Liver (tissue), 9 donors: ENCODE data around the gene ZNF292. TPM values are rescaled to one million over a fixed set of nuclear protein-coding genes. Genes with fewer than 3 reads are reported as not detected.

ENCODE experiments used
- DNase-seq: peaks from one replicate; pipeline ENCODE4 v3.0.0-alpha.2; 2017; ENCODE audit warnings: low spot score
- H3K27ac ChIP-seq, 2 donors: one replicate each; pipeline ENCODE4 v1.7.0; 2013; ENCODE audit warnings: inconsistent platforms in 2 of 2, low read length in 2 of 2, control low read depth in 1 of 2, low read depth in 1 of 2, mild to moderate bottlenecking in 1 of 2
- H3K27me3 ChIP-seq, 4 donors: one replicate each; pipeline versions ENCODE4 v1.6.1 to v1.7.0; 2013; ENCODE audit warnings: low read length in 3 of 4, inconsistent platforms in 1 of 4, mild to moderate bottlenecking in 1 of 4, moderate library complexity in 1 of 4; ENCODE audit not compliant: control insufficient read depth in 4 of 4, insufficient read depth in 4 of 4
- H3K36me3 ChIP-seq, 4 donors: one replicate each; pipeline versions ENCODE4 v1.6.1 to v1.7.0; 2013; ENCODE audit warnings: low read length in 3 of 4, mild to moderate bottlenecking in 3 of 4, low read depth in 1 of 4, moderate library complexity in 1 of 4; ENCODE audit not compliant: control insufficient read depth in 4 of 4, insufficient read depth in 3 of 4
- H3K4me1 ChIP-seq, 4 donors: one replicate each; pipeline versions ENCODE4 v1.6.1 to v1.7.0; 2013; ENCODE audit warnings: low read length in 3 of 4, mild to moderate bottlenecking in 3 of 4, moderate library complexity in 1 of 4; ENCODE audit not compliant: control insufficient read depth in 4 of 4, insufficient read depth in 4 of 4
- H3K4me3 ChIP-seq, 3 donors: one replicate each; pipeline versions ENCODE4 v1.6.1 to v1.7.0; 2013; ENCODE audit warnings: low read length in 3 of 3, control low read depth in 1 of 3, low read depth in 1 of 3, mild to moderate bottlenecking in 1 of 3
- H3K9ac ChIP-seq, 2 donors: one replicate each; pipeline ENCODE4 v1.7.0; 2013; ENCODE audit warnings: low read length in 2 of 2, mild to moderate bottlenecking in 2 of 2, moderate library complexity in 2 of 2, control low read depth in 1 of 2, low read depth in 1 of 2
- H3K9me3 ChIP-seq, 4 donors: one replicate each; pipeline versions ENCODE4 v1.6.1 to v1.7.0; 2013; ENCODE audit warnings: low read length in 3 of 4; ENCODE audit not compliant: control insufficient read depth in 4 of 4
- EGR1 ChIP-seq, 2 donors: IDR thresholded peaks; 2 replicates each; pipeline ENCODE4 v1.6.1; 2016 to 2018; ENCODE audit warnings: antibody characterized with exemption in 2 of 2, low read depth in 2 of 2
- FOXA1 ChIP-seq: IDR thresholded peaks from 2 replicates; pipeline ENCODE4 v1.6.1; 2016; ENCODE audit warnings: antibody characterized with exemption
- FOXA2 ChIP-seq: IDR thresholded peaks from 2 replicates; pipeline ENCODE4 v1.6.1; 2016; ENCODE audit warnings: antibody characterized with exemption
- GABPA ChIP-seq, 2 donors: IDR thresholded peaks in 1 of 2; conservative IDR thresholded peaks in 1 of 2; 2 replicates each; pipeline ENCODE4 v1.6.1; 2016; ENCODE audit warnings: antibody characterized with exemption in 2 of 2, mild to moderate bottlenecking in 1 of 2, moderate library complexity in 1 of 2
- HNF4A ChIP-seq, 2 donors: conservative IDR thresholded peaks; 2 replicates each; pipeline ENCODE4 v1.6.1; 2016; ENCODE audit warnings: antibody characterized with exemption in 2 of 2, mild to moderate bottlenecking in 2 of 2
- HNF4G ChIP-seq: IDR thresholded peaks from 2 replicates; pipeline ENCODE4 v1.6.1; 2016; ENCODE audit warnings: antibody characterized with exemption
- JUND ChIP-seq, 2 donors: IDR thresholded peaks; 2 replicates each; pipeline ENCODE4 v1.6.1; 2016; ENCODE audit warnings: antibody characterized with exemption in 2 of 2
- MAX ChIP-seq: IDR thresholded peaks from 2 replicates; pipeline ENCODE4 v1.6.1; 2016; ENCODE audit warnings: antibody characterized with exemption
- NR2F2 ChIP-seq: IDR thresholded peaks from 2 replicates; pipeline ENCODE4 v1.6.1; 2016; ENCODE audit warnings: antibody characterized with exemption
- RAD21 ChIP-seq, 2 donors: IDR thresholded peaks; 2 replicates each; pipeline ENCODE4 v1.6.1; 2016; ENCODE audit warnings: antibody characterized with exemption in 2 of 2, mild to moderate bottlenecking in 2 of 2
- REST ChIP-seq: IDR thresholded peaks from 2 replicates; pipeline ENCODE4 v1.6.1; 2016; ENCODE audit warnings: antibody characterized with exemption, mild to moderate bottlenecking
- RXRA ChIP-seq, 2 donors: IDR thresholded peaks; 2 replicates each; pipeline ENCODE4 v1.6.1; 2017 to 2018; ENCODE audit warnings: antibody characterized with exemption in 2 of 2, mild to moderate bottlenecking in 1 of 2
- SP1 ChIP-seq: IDR thresholded peaks from 2 replicates; pipeline ENCODE4 v1.6.1; 2018; ENCODE audit warnings: antibody characterized with exemption, mild to moderate bottlenecking
- TAF1 ChIP-seq: conservative IDR thresholded peaks from 2 replicates; pipeline ENCODE4 v1.6.1; 2016; ENCODE audit warnings: antibody characterized with exemption, mild to moderate bottlenecking
- YY1 ChIP-seq: IDR thresholded peaks from 2 replicates; pipeline ENCODE4 v1.6.1; 2016; ENCODE audit warnings: antibody characterized with exemption, mild to moderate bottlenecking
- WGBS: extraction: QIAGEN DNeasy Blood & Tissue Kit; methylation state at CpG from one replicate; pipeline ENCODE4 v1.1.7; 2013; 5-methylcytosine and 5-hydroxymethylcytosine counted together
- polyA plus RNA-seq, 2 donors: library from polyadenylated mRNA; stranded (reverse) in 1 of 2; unstranded in 1 of 2; fragments of 200-250 nt in 1 of 2; fragments of >200 nt in 1 of 2; fragmentation: Nextera tagmentation in 1 of 2; extraction: Ambion mirVana in 1 of 2; gene quantifications; one replicate each; pipeline versions ENCODE4 v1.2.1 to v1.2.3, GENCODE V29; 2013 to 2015
- total RNA-seq, 2 donors: library from RNA; depleted of rRNA; stranded (reverse); fragments of >200 nt; gene quantifications; one replicate each; pipeline ENCODE4 v1.2.3, GENCODE V29; 2014
- TF ChIP-seq, protein P1 (sequence below): fragments of 150-350 bp; IDR thresholded peaks from 2 replicates; pipeline ENCODE4 v1.5.1; 2017; ENCODE audit warnings: improper control_type of control experiment, low read depth, low read length; ENCODE audit not compliant: missing input control
- TF ChIP-seq, protein P2 (sequence below): IDR thresholded peaks from 2 replicates; pipeline ENCODE4 v1.6.1; 2016; ENCODE audit warnings: antibody characterized with exemption
- TF ChIP-seq, protein P3 (sequence below): IDR thresholded peaks from 2 replicates; pipeline ENCODE4 v1.6.1; 2016; ENCODE audit warnings: antibody characterized with exemption
- donor health status: healthy.
- donor health status: healthy.
- donor health status: healthy.
- donor health status: healthy.
- donor health status: healthy.

The ZNF292 gene
- total and polyA plus RNA-seq, 4 donors = 2.7 to 16.4 (median 12.5) TPM

DNA sequence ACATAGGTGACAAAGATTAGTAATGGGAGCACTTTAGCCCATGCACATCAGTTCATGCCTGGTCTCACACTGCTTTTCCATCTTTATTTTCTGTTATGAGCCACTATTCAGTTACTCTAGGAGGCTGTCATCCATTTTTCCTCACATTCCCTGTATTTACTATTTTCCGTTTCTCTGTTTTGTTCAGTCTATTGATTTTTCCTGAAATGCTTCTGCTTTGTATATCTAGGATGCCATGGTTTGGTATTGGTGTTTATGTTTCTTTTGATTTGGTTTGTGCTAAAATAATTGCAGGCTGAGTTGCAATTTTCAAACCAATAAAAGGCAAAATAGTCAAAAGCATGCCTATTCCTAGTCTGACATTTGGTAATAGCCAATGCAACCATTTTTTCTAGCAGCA, 28.9 kb upstream of the ZNF292 start:
- H3K27me3 ChIP-seq = no peaks in the 10 kb centered on the region
- no peak overlapping the region for H3K9ac ChIP-seq
- no peak overlapping the region for H3K4me3 ChIP-seq
- TF ChIP-seq TAF1 (no peak), RAD21 (IDR thresholded peaks at IDR 0.05) (no peak), GABPA (IDR thresholded peaks at IDR 0.05 in 1 of 2, conservative IDR thresholded peaks at IDR 0.05 in 1 of 2) (no peak), JUND (IDR thresholded peaks at IDR 0.05) (no peak), HNF4A (conservative IDR thresholded peaks at IDR 0.05) (no peak), EGR1 (IDR thresholded peaks at IDR 0.05; ENCODE audit: low read depth in 2 of 2) (no peak), NR2F2 (no peak), MAX (no peak), HNF4G (no peak), FOXA1 (no peak), YY1 (no peak), RXRA (IDR thresholded peaks at IDR 0.05) (no peak), REST (no peak), SP1 (no peak), FOXA2 (no peak)
- TF ChIP-seq, protein P1, sequence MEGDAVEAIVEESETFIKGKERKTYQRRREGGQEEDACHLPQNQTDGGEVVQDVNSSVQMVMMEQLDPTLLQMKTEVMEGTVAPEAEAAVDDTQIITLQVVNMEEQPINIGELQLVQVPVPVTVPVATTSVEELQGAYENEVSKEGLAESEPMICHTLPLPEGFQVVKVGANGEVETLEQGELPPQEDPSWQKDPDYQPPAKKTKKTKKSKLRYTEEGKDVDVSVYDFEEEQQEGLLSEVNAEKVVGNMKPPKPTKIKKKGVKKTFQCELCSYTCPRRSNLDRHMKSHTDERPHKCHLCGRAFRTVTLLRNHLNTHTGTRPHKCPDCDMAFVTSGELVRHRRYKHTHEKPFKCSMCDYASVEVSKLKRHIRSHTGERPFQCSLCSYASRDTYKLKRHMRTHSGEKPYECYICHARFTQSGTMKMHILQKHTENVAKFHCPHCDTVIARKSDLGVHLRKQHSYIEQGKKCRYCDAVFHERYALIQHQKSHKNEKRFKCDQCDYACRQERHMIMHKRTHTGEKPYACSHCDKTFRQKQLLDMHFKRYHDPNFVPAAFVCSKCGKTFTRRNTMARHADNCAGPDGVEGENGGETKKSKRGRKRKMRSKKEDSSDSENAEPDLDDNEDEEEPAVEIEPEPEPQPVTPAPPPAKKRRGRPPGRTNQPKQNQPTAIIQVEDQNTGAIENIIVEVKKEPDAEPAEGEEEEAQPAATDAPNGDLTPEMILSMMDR = no peak
- TF ChIP-seq, protein P2, sequence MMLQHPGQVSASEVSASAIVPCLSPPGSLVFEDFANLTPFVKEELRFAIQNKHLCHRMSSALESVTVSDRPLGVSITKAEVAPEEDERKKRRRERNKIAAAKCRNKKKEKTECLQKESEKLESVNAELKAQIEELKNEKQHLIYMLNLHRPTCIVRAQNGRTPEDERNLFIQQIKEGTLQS = no peak
- TF ChIP-seq, protein P3, sequence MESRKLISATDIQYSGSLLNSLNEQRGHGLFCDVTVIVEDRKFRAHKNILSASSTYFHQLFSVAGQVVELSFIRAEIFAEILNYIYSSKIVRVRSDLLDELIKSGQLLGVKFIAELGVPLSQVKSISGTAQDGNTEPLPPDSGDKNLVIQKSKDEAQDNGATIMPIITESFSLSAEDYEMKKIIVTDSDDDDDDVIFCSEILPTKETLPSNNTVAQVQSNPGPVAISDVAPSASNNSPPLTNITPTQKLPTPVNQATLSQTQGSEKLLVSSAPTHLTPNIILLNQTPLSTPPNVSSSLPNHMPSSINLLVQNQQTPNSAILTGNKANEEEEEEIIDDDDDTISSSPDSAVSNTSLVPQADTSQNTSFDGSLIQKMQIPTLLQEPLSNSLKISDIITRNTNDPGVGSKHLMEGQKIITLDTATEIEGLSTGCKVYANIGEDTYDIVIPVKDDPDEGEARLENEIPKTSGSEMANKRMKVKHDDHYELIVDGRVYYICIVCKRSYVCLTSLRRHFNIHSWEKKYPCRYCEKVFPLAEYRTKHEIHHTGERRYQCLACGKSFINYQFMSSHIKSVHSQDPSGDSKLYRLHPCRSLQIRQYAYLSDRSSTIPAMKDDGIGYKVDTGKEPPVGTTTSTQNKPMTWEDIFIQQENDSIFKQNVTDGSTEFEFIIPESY = no peak
- WGBS = 13% methylated on average over 1 of the region's 1 CpG
- H3K27ac ChIP-seq = no peak overlapping the region
- DNase-seq = no peak
- no peaks in the 10 kb centered on the region for H3K4me1 ChIP-seq
- no peaks in the 10 kb centered on the region for H3K36me3 ChIP-seq
- no peaks in the 10 kb centered on the region for H3K9me3 ChIP-seq

GRCh38 chr6:87127737-87128136, 27.6 kb upstream of the ZNF292 start:
- H3K9me3 ChIP-seq = no peaks in the 10 kb centered on the region
- no peaks in the 10 kb centered on the region for H3K36me3 ChIP-seq
- H3K4me1 ChIP-seq = no peaks in the 10 kb centered on the region
- no peak for DNase-seq
- H3K4me3 ChIP-seq = no peak overlapping the region
- H3K9ac ChIP-seq = no peak overlapping the region
- 87% methylated on average over 2 of the region's 2 CpGs for WGBS
- no peak overlapping the region for H3K27ac ChIP-seq
- TF ChIP-seq, protein P3 = no peak
- TF ChIP-seq RXRA (IDR thresholded peaks at IDR 0.05) (no peak), JUND (IDR thresholded peaks at IDR 0.05) (no peak), HNF4G (no peak), MAX (no peak), SP1 (no peak)
- TF ChIP-seq, protein P2 = no peak
- H3K27me3 ChIP-seq = no peaks in the 10 kb centered on the region
